ENCODE data around the gene IGSF23.
"Not testable (repeated sequence)": the region's sequence is repeated elsewhere in the genome, so short reads cannot be mapped to it uniquely, and the experiment has no call there.

The IGSF23 gene

DNA sequence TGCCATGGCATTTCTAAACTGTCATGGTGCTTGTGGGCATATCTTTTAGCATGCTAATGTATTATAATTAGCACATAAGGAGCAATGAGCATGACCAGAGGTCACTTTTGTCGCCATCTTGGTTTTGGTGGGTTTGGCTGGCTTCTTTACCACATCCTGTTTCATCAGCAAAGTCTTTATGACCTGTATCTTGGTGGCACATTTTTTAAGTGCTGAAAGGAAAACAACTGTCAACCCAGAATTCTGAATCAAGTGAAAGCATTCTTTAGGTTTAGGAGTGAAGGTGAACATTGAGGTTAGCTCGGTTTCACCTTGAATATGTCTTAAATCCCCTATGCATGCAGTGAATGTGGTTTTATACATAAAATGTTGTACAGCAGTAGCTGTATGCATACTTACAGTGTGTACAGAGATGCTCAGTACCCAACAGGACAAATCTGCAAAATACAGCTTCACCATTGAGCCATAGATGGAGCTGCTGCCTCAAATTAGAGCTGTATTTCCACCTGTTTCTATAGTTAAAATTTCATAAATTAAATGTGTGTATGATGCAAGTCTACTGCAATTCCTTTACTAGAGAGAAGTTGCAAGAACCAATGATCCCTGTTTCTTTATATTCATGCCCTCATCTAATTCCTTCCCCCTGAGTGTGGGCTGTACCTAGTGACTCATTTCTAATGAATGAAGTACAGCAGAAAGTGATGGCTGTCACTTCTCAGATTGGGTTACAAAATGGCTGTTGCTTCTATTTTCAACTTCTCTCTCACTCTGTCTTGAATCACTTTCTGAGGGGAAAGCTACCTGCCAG is 25.2 kb upstream of the IGSF23 start:
- no peak for DNase-seq (ENCODE audit: low read depth in 1 of 2, low spot score in 1 of 2)

DNA sequence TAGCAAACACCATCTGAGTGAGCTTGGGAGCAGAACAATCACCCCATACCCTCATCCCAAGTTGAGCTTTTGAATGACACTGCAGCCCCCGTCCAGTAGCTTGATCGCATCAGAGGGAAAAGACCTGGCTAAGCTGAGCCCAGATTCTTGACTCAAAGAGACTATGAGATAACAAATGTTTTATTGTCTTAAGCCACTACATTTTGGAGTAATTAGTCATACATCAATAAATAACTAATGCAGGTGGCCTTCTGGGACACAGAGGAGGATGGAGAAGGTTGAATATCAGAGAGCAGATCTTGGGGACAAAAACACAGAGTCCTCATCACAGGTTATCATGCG is 24.6 kb upstream of the IGSF23 start:
- DNase-seq (ENCODE audit: low read depth in 1 of 2, low spot score in 1 of 2) = no peak

DNA sequence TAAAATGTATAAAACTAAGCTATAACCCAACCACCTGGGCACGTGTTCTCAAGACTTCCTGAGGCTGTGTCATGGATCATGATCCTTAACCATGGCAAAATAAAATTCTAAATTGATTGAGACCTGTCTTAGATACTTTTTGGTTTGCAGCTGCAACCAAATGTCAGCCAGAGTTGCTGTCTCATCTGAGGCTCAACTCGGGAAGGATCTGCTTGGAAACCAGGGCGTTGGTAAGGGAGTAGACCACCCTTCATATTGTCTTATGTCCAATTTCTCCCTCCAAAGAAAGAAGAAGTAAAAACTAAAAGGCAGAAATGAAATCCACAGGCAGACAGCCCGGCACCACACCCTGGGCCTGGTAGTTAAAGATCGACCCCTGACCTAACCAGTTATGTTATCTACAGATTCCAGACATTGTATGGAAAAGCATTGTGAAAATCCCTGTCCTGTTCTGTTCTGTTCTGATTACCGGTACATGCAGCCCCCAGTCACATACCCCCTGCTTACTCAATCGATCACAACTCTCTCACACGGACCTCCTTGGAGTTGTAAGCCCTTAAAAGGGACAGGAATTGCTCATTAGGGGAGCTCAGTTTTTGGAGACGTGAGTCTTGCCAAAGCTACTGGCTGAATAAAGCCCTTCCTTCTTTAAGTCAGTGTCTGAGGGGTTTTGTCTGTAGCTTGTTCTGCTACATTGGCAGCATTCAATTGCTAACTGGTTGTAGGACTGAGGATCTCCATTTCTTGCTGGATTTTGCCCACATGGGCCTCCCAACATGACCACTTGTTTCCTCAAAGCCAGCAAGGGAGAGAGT is 22.9 kb upstream of the IGSF23 start:
- DNase-seq (ENCODE audit: low read depth in 1 of 2, low spot score in 1 of 2) = no peak

DNA sequence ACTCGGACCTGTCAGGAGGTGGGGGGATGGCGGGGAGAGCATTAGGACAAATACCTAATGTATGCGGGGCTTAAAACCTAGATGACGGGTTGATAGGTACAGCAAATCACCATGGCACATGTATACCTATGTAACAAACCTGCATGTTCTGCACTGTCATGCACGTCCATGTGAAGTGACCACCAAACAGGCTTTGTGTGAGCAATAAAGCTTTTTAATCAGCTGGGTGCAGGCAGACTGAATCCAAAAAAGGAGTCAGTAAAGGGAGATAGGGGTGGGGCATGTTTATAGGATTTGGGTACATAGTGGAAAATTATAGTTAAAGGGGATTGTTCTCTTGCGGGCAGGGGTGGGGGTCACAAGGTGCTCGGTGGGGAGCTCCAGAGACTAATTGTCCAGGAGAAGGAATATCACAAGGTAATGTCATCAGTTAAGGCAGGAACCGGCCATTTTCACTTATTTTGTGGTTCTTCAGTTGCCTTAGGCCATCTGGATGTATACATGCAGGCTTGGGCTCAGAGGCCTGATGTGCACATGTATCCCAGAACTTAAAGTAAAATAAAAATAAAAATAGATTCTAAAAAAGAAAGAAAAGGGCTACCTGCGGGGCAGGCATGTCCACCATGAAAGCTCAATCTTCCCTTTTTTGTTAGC is 21.9 kb upstream of the IGSF23 start:
- DNase-seq (ENCODE audit: low read depth in 1 of 2, low spot score in 1 of 2) = not testable (repeated sequence)

DNA sequence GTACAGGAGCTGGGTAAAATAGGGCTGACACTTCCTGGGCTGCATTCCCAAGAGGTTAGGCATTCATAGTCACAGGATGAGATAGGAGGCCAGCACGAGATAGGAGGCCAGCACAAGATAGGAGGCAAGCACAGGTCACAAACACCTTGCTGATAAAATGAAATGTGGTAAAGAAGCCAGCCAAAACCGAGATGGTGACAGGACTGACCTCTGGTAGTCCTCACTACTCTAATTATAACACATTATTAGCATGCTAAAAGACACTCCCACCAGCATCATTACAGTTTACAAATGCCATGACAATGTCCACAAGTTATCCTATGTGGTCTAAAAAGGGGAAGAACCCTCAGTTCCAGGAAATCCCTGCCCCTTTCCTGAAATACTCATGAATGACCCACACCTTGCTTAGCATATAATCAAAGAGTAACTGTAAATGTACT is 20.9 kb upstream of the IGSF23 start:
- DNase-seq (ENCODE audit: low read depth in 1 of 2, low spot score in 1 of 2) = no peak

DNA sequence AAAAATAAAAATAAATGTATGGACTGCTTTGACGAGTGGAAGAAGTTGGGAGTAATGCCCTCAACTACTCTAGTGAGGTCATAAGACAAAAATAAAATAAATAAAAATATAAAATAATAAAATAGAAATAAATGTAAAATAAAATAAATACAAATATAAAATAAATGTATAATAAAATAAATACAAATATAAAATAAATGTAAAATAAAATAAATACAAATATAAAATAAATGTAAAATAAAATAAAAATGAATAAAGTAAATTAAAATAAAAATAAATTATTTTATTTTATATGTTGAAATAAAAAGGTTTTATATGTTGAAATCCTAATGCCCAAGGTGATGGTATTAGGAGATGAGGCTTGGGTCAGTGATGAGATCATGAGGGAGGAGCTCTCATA is 20.1 kb upstream of the IGSF23 start:
- no peak for DNase-seq (ENCODE audit: low read depth in 1 of 2, low spot score in 1 of 2)

DNA sequence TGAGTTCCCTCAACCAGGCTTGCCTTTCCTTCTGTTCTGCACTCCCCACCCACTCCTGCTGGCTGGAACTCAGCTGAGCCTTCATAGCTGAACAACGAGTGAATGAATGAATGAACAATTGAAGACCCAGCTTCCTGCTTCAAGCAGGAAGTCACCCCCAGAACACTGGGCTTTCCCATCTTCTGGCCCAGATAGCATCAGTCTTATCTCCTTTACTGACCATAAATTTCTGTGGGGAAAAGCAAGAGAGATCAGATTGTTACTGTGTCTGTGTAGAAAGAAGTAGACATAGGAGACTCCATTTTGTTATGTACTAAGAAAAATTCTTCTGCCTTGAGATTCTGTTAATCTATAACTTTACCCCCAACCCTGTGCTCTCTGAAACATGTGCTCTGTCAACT is 19.5 kb upstream of the IGSF23 start:
- not testable (repeated sequence) for DNase-seq (ENCODE audit: low read depth in 1 of 2, low spot score in 1 of 2)

DNA sequence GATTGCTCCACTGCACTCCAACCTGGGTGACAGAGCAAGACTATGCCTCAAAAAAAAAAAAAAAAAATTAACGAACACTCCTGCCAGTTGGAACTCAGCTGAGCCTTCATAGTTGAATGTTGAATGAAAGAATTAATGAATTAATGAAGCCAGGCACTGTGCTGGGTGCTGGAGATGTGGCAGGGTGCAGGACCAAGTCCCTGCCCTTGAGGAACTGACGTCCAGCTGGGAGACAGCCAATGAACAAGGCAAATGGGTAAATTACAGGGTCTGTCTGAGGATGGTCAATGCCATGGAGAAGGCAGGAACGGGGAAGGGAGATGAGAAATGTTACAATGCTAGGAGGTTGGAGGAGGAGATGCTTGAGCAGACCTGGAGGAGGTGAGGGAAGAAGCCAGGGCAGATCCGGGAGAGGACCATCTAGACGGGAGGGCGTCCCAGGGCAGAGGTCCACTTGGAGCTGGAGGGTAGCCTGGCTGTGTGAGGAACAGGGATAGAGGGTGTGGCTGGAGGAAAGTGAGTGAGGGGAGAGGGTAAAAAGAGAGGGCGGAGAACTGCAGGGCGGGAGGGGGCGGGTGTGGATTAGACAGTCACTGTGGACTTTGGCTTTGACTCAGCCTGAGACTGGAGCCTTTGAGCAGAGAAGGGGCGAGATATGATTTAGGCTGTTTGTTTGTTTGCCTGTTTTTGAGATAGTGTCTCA is 16.8 kb upstream of the IGSF23 start:
- no peak for DNase-seq (ENCODE audit: low read depth in 1 of 2, low spot score in 1 of 2)

DNA sequence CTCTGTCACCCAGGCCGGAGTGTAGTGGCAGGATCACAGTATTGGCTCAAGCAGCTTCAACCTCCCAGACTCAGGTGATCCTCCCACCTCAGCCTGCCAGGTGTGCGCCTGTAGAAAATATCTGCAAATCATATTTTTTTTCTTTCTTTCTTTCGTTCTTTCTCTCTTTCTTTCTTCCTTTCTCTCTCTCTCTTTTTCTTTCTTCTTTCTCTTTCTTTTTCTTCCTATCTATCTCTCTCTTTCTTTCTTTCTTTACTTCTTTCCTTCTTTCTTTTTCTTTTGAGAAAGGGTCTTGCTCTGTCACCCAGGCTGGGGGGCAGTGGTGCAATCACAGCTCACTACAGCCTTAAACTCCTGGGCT is 16.3 kb upstream of the IGSF23 start:
- no peak for DNase-seq (ENCODE audit: low read depth in 1 of 2, low spot score in 1 of 2)

DNA sequence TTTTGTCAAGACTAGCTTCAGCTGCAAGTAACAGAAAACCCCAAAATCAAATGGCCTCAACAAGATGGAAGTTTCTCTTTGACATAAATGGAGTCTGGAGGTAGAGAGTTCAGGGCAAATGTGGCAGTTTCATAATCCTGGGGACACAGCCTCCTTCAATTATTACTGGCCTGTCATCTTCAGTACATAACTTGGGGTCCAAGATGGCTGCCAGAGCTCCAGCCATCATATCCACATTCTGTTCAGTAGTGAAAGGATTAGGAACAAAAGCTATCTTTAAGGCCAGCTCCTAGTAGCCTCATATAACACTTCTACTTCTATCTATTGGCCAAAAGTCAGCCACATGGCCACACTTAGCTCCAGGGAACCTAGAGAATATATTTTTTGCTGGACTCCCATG is 15.0 kb upstream of the IGSF23 start:
- DNase-seq (ENCODE audit: low read depth in 1 of 2, low spot score in 1 of 2) = no peak

DNA sequence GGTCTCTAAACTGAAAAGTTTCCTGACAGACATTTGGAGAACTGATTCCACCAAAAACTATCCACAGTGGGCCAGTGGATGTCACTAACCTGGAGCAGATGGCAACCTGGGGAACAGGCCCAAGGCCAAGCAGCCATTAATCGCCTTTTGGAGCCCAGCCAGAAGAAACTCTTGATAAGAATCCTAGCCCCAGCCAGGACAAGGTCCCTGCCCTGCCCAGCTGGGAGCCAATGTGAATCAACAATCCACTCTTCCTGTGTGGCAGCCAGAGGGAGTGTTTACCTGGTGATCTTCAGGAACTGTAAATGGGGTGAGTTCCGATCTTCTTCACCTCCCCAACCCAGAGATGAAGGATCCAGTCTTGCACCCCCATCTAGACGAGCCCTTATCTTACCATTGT is 14.5 kb upstream of the IGSF23 start:
- no peak for DNase-seq (ENCODE audit: low read depth in 1 of 2, low spot score in 1 of 2)

DNA sequence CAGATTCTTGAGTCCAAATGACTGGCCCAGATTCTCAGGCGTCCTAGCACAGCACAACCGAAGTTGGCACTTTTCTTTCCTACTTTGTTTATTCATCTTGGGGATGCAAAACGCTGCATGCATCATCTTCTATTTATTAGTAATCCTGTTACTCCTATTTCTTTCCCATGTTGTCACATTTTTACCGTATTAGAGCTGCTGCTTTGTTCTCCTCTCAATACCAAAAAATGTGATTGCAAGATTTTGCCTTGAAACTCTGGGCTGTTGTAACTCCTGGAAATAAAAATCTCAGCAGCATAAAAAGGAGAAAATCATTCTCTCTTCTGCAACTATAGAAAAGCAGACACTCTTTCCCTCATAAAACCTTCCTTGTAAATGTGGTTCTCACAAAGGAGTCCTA is 12.9 kb upstream of the IGSF23 start:
- no peak for DNase-seq (ENCODE audit: low read depth in 1 of 2, low spot score in 1 of 2)

DNA sequence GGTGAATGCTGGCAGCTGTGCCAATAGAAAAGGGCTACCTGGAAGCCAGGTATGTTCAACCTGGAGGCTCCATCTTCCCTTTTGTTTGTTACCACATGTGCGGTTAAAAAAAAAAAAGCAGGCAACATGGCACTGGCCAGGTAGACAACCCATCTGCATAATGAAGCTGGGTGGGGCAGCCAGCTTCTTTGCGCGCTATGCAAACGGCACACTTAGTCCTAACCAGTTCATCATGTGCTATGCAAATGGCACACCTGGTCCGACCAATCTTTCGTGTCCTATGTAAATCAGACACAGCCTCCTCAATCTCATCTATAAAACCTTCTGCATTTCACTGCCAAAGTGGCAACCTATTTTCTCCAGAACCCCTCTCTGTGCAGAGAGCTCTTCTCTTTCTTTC is 11.3 kb upstream of the IGSF23 start:
- DNase-seq (ENCODE audit: low read depth in 1 of 2, low spot score in 1 of 2) = no peak

DNA sequence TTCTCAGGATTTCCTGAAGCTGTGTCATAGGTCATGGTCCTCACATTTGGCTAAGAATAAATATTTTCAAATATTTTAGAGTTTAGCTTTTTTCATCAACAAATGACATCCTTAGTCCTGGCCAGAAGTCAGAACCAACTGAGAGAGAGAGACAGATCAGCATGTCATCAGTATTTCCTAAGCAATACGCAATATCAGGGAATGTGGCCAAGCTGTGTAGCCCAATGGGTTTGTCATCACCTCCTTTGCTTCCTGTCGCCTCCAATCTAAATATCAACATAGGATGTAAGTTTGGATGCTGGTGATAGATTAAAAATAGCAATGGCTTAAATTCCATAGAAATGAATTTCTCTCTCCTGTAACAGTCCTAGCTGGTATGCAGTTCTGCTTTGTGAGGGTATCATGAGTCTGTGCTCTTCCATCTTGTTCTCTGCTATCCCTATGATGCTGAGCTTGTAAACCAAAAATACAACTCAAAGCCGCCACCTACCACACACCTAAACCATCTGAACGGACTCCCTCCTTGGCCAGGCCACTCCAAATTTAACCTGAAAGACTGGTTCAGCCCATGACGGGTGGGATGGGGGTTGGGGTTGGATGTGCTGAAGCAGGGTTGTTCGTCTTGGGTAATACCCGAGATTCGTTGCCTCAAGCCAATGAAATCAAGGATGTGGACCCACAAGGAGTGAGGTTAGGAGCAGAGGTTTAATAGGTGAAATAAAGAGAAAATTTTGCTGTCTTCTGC is 10.0 kb upstream of the IGSF23 start:
- no peak for DNase-seq (ENCODE audit: low read depth in 1 of 2, low spot score in 1 of 2)

DNA sequence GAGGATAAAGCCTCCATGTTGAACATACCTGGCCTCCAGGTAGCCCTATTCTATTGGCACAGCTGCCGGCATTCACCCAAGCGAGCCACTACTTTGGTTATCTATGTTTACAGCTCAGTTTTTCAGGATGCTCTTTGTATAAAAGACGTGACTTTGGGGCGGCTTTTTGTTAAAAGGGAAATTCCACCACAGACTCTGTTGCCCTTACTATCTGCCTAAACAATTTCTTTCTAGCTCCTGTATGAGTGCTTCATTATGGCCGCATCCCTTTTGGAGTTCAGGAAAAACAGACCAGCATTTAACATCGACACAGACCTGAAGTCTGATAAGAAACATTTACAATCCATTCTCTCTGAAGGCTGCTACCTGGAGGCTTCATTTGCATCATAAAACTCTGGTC is 9.1 kb upstream of the IGSF23 start:
- DNase-seq (ENCODE audit: low read depth in 1 of 2, low spot score in 1 of 2) = no peak

DNA sequence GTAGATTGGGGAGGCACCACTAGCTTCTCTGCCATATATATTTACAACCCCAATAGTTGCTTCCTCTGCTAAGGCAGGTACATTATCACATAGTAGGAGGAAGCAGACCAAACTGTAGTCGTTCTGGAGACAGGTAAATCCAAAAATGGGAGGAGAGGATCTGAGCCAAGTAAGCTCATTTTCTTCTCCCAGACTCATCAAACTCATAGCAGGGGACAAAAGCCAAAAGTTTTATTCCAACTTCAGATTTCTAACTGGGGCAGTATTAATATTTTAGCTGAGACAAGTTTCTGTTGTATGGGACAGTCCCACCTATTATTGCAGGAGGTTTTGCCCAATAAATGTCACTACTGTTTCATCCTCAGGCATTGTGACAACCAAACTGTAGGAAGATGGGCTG is 7.8 kb upstream of the IGSF23 start:
- no peak for DNase-seq (ENCODE audit: low read depth in 1 of 2, low spot score in 1 of 2)

DNA sequence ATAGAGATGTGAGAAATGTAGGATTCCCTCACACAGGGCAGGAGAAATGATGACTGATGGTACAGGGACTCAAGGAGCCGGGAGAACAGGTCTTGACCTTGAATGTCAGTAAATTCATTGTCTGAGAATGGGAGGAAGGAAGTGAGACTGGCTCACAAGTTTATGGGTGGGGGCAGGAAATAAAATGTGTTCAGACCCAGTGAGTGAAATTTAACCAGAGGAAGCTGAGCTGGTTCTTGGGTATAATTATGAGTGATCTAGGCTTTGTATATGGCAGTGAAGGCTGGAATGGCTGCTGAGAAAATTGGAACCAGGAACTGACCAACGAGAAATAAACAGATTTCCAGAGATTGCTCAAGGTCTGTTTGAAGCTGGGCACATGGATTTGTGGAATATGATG is 6.3 kb upstream of the IGSF23 start:
- DNase-seq (ENCODE audit: low read depth in 1 of 2, low spot score in 1 of 2) = no peak

DNA sequence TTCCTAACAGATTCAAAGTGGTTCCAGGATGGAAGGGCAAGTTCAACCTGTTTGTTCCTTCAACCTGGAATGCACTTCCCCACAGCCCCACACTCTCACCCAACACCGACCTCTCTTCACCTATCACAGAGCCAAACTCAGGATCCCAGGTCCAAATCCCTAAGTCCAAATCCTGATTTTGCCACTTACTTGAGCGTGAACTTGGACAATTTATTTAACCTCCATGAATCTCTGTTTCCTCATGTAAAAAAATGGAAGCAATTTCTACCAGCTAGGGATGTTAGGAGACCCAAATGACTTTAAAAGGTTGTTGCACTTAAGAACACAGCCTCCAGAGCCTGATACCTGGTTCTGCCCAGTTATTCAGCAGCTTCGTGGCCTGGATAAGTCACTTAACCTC is 5.4 kb upstream of the IGSF23 start:
- no peak for DNase-seq (ENCODE audit: low read depth in 1 of 2, low spot score in 1 of 2)

DNA sequence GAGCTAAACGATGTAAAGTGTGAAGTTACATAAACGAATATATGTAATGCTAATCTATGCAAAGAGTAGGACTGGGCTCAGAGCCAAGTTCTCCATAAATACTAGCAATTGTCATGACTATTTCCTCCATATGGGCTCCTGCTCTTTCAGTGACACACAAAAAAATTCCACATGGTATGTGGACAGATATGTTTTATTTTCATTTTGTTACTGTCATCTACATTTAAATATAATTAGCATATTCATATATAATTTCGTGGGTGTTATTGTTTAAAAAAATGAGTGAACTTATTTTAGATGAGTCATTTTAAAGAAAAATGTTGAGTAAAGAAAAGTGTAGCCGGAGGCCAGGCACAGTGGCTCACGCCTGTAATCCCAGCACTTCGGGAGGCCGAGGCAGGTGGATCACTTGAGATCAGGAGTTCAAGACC is 5.0 kb upstream of the IGSF23 start:
- DNase-seq (ENCODE audit: low read depth in 1 of 2, low spot score in 1 of 2) = no peak

DNA sequence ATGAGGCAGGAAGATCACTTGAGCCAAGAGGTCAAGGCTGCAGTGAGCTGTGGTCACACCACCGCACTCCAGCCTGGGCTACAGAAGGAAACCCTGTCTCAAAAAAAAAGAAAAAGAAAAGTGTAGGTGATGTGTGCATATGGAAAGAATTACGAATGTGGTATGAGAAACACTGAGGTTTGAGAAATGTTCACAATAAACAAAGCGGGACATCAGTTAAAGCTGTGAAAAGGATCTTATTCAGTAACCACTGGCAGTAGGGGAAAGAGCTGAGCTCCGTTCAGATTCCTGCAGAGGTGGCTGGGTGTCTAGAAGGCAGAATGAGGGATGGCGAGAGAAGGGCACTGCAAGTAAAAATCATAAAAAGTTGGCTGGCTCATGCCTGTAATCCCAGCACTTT is 4.1 kb upstream of the IGSF23 start:
- DNase-seq (ENCODE audit: low read depth in 1 of 2, low spot score in 1 of 2) = no peak

DNA sequence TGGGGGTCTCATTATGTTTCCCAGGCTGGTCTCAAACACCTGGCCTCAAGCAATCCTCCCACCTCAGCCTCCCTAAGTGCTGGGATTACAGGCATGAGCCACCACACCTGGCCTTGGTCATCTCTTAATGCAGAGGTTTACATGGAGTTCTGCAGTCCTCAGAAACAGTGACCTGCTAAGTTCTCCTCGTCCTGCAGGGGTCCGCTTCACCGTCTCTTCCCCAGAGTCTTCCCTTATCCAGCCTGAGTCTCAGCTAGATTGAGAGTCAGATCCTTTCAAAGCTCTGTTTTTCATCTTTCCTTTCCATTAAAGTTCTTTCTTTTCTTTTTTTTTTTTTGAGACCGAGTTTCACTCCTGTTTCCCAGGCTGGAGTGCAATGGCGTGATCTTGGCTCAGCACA is 2.9 kb upstream of the IGSF23 start:
- DNase-seq (ENCODE audit: low read depth in 1 of 2, low spot score in 1 of 2) = not testable (repeated sequence)

All from stimulated activated CD4-positive, alpha-beta T cell treated with anti-CD3 and anti-CD28 coated beads, Interleukin-15, amount 100 ng/mL, for 1 hour (primary cell).